Limb (tissue), 2 donors: Measurements from ENCODE around the gene RNF5.

Experiments used
- DNase-seq, 2 donors: peaks; one replicate each; pipeline ENCODE4 v3.0.0-alpha.2; 2016; ENCODE audit errors: extremely low spot score in 2 of 2

RNF5 gene

DNA sequence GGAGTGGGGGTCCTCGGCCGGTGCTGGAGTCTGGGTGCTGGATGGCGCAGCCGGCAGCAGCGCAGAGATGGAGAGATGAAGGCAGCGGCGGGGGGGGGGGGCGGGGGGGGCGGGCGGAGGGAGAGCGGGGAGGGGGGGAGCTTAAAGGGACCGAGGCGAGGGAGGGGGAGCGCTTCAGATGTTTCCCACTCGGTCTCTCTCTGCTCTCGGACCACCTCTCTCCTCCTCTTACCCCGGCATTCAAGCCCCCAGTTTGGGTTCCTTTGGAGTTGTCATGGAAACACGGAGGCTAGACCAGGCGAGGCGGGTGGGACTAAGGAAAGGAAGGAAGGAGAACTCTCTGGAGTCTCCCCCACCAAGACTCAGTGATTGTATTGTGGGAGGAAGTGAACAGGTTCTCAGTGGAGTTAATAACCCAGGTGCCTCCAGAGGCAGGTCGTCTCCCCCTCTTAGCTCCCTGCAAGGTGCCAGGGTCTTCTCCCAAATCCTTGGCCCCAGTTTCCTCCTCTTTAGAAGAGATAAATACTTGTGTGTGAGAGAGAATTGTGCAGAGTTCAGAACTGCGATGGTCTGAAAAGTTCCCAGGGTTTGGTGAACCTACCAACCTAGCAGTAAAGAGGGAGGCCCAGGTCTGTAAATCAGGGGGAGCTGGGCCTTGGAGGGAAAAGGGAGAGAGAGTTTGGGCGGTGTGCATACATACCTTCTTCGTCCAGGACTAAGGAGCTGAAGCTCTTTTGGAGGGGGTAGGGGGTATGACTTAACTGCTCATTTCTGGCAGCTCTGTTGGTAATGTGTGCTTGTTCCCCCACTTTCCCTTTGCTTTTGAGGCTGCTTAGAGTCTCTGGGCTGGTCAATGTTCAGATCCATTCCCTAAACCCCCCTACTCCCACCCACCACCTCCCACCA is 26.1 kb upstream of the RNF5 start, which contains the start of gene PRRT1:
PRRT1 (minus strand) TSS at position 77 of the 906 bp plus-strand sequence. CDS start 112 bp downstream, outside the sequence.
- peak in 1 of 2 donors; percentile 49 for DNase-seq

DNA sequence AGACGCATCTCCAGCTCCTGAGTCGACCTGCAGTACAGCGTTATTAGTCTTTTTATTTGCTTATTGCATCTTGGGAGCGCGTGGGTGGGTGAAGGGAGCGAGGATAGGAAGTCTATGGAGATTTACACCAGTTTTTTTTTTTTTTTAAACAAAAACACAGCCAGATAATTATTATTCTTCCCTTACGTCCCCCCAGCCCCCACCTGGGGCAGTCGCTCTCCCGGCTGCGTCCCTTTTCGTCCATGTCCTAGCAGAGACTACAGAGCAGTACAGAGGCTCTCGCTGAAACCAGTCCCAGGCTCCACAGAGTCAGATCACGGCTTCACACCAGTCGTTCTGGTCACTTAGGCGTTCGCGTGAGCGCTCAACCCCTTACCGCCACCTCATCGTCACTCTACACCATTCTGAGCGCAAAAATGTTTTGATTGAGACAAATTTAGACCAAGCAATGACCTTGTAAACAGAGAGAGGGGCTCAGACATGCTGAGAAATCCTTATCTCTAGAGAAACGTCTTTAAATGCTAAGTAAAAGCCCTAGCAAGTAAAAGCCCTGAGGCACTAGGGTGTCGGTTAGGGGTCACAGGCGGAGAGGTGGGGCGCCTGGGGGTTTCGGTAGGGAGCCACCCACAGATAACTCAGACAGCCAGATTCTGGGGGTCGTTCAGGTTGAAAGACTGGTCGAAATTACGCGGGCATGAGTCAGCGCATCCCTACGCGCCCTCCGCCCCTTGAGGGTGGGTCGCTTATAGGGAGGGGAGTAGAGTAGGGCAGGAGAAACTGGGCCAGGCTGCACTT is 25.2 kb upstream of the RNF5 start:
- DNase-seq, result peak in 1 of 2 donors; percentile 48

DNA sequence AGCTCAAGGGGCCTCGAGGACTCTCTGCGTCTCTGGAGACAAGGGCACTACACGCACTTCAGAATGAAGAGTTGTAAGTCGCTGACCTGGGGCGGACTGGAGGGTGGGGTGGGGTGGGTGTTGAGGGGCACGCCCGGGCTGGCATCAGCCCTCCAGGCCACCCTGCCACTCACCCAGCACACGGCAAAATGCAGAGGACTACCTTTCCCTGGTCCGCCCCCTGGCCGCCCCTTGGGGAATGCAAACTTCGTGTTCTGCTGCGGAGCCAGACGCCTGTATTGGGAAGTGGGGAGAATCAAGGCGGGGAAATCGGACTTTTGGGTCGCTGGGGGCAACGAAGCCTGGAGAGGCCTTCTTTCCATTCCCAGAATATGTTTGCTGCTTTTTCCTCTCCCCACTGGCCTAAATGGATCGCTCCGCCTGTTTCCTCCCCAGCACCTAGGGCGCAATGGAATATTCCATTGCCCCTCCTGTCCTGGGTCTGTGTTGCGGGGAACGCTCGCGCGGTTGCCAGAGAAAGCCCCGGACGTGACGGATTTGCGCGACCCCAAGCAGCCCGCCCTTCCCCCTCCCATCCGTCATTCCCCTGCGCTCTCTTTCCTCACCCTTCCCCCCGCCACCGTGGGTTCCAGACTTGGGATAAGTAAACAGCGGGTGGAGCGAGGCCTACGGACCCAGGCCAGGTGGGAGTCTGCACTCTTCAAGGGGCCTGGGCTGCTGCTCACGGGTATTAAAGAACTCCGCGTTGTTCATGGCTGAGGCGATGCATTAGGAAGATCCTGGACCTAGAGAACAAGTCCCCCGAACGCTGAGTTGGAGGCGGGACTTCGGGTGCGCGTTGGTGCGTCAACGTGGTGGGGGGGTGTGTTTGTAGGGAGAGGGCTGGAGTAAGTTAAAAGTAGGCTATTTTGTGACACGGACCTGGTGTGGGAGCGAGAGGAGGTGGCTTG is 24.4 kb upstream of the RNF5 start, which contains the start of gene PPT2:
PPT2 (plus strand) TSS at position 578 of the 950 bp plus-strand sequence. CDS start 454 bp downstream, outside the sequence.
- peak; percentile 95 for DNase-seq

DNA sequence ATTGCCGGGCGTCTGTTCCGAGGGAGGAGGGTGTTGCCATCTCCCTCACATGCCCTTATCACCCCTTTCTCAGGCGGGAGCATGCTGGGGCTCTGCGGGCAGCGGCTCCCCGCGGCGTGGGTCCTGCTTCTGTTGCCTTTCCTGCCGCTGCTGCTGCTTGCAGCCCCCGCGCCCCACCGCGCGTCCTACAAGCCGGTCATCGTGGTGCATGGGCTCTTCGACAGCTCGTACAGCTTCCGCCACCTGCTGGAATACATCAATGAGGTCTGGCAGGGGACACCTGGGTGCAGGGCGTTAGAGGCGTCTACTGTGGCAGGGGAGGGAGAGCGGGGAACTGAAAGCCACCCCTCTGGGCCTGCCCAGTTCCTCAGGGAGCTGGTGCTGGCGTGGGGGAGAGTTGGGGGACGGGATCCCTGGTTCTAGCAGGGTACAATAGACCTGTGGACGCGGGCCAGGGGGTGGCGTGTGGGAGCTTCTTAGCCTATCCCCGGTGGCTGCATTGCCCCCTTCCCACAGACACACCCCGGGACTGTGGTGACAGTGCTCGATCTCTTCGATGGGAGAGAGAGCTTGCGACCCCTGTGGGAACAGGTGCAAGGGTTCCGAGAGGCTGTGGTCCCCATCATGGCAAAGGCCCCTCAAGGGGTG is 23.6 kb upstream of the RNF5 start:
- peak; percentile 75 to 79 for DNase-seq

DNA sequence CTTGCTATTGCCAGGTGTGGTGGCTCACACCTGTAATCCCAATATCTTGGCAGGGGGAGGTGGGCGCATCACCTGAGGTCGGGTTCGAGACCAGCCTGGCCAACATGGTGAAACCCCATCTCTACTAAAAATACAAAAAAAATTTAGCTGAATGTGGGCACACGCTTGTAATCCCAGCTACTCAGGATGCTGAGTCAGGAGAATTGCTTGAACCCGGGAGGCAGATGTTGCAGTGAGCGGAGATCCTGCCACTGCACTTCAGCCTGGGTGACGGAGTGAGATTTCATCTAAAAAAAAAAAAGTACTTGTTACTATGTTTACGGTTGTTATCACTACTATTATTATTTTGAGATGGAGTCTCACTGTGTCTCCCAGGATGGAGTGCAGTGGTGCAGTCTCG is 21.3 kb upstream of the RNF5 start:
- DNase-seq, result no peak

DNA sequence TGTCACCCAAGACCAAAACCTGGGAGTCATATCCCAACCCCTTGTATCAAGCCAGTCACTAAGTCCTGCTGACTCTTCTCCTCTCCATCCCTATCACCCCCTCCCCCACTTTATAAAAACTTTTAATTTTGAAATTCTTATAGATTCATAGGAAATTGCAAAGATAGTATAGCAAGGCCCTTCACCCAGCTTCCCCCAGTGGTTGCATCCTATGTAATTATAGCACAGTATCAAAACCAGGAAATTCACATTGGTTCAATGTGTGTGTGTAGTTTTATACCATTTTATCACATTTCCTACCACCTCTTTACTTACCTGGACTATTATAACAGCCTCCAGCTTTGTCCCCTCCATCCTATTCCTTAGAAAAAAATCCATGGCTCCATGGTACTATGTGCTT is 20.2 kb upstream of the RNF5 start:
- DNase-seq, result no peak

DNA sequence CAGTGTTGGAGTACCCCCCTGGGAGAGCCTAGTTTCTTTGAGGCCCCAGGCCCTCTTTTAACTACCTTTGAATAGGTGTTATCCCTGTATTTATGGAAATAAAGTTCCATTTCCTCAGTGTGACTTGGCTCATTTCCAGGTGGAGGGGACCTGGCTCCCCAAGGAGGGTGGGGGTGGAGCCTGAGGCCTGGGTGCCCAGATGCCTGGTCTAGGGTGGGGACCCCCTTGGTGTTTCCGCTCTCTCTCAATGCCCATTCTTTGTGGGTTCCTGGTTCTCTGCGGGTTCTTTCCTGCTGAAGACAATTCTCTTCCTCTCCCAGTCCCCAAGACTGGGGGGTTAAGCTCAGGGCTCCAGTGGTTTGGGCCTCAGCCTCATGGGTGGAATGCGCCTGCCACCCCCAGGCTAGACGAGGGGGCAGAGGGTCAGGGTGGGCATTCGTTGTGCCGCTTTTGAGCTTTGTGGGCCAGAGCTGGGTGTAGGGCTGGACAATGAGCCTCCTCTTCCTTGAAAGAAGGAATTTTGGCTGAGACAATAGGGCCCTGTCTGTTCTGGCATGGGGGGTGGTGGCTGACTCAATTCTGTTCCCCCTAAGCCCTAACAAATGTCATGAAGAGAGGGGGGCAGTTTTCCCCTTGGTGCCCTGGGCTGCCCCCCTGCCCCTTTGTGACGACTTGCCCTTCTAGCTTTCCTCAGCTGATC is 14.5 kb upstream of the RNF5 start:
- no peak for DNase-seq

DNA sequence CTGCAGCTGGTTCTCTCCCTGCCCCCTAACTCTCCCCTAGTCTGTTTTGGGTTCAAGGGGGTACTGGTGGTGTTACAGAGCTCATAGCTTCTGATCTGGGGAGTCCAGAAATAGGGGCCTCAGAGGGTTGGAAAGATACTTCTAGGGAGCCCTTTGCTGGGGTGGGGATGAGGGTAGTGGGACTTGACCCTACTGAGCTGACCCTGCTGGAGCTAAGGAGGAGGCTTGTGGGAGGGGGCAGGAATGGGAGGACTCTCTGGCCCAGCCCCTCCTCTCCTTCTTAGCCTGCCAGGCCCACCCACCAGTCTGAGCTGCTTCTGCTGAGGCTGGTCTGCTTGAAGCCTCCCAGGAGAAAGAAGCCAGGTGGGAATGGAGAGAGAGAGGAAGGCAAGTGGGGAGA is 13.9 kb upstream of the RNF5 start, which contains the start of gene EGFL8:
EGFL8 (plus strand) TSS at position 301 of the 400 bp plus-strand sequence. CDS start 1,571 bp downstream, outside the sequence.
- no peak for DNase-seq

DNA sequence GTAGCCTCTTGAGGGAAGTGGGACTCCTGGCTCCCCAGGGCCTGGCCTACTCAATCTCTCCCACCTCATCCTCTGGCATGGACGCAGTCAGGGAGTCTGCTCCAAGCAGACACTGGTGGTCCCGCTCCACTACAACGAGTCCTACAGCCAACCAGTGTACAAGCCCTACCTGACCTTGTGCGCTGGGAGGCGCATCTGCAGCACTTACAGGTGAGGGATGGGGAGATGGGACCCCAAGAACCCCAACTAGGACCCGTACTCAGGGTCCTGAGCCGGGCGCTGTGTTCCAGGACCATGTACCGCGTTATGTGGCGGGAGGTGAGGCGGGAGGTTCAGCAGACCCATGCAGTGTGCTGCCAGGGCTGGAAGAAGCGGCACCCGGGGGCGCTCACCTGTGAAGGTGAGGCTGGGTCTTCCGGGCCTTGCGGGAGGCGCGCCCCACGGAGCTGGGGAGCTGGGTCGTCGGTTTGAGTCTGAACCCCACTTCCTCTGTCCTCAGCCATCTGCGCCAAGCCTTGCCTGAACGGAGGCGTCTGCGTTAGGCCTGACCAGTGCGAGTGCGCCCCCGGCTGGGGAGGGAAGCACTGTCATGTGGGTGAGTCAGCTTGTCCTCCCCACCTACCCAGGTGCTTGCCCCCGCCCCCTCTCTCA is 11.7 kb upstream of the RNF5 start:
- no peak for DNase-seq

DNA sequence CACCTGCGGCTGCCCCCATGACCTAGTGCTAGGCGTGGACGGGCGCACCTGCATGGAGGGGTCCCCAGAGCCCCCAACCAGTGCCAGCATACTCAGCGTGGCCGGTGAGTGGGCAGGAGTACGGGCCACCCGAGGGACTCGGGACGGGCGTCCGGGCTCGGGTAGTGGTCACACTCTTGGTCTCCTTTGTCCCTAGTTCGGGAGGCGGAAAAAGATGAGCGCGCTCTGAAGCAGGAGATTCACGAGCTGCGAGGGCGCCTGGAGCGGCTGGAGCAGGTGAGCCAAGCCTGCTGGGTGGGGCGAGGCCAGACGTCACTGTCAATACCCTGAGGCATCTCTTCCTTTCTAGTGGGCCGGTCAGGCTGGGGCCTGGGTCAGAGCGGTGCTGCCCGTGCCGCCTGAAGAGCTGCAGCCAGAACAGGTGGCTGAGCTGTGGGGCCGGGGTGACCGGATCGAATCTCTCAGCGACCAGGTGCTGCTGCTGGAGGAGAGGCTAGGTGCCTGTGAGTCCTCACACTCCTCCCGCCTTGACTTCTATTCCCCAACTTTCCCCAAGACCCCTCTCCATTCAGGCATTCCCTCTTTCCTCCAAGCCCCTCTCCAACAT is 10.9 kb upstream of the RNF5 start:
- no peak for DNase-seq

DNA sequence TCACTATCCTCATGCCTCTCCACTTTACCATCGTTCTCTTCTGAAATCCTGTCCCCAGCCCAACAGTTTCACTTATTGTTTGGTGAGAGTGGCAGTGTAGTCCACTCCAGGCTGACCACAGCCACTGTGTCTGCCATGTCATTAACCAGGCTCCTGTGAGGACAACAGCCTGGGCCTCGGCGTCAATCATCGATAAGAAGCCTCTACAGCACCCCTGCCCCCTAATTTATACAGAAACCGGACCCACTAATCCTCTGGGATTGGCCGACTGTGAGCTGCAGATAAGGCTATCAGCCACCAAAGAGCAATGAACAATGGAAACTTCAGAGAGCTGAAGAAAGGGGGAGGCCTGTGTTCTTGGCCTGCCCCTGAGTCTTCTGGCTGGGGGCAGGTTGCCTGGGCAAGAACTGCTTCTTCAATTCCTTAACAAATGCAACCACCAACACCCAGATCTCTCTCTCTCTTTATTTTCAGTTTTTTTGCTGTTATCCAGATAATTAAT is 10.4 kb upstream of the RNF5 start:
- no peak for DNase-seq

DNA sequence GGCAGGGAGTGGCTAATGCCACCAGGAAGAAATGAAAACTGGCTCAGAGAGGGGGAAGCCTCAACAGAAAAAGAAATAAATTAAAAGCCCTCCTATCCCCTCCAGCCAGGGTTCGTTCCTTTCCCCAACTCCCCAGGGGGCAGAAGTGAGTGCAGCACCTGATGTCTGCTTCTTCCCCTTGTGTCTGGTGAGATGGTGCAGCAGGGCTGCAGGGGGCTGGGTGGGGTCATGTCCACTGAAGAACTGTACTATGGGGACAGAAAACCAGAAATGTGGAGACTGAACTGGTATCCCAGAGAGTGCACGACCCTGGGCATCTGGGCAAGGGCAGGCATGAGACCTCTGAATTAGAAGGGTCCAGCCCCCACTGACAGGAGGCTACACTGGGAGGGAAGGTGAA is 9.9 kb upstream of the RNF5 start:
- no peak for DNase-seq

DNA sequence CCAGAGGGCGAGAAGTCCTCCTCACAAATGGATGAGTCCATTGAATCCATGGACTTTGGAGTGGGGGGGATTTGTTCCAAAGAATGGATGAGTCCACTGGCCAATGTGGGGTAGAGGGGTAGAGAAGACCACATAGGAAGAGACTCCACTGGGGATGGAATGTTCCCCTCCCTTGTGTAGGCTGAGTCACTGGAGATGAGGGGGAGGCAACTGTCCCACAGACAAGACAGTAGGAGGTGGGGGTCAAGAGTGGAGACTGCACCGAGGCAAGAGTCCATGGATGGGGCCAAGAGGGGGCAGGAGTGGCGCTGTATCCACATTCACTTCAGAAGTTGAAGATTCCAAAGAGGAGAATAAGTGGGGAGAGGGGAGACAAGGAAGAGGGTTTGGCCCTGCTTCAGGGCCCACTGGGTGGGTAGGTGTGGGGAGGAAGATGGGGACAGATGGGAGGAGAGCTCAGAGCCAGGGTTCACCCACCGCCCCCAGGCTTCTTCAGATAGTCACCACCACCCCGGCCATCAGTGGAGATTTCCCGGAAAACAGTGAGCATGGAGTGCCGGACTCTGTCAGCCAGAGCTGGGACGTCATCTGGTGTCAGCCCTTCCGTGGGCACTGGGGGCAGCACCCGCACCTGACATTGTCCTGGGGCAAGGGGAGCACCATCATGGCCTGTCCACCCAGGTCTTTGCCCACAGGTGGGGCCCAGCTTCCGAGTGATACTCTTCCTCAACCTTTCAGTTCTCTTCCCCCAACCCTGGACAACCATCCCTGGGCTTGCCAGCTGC is 9.2 kb upstream of the RNF5 start:
- DNase-seq, result no peak

DNA sequence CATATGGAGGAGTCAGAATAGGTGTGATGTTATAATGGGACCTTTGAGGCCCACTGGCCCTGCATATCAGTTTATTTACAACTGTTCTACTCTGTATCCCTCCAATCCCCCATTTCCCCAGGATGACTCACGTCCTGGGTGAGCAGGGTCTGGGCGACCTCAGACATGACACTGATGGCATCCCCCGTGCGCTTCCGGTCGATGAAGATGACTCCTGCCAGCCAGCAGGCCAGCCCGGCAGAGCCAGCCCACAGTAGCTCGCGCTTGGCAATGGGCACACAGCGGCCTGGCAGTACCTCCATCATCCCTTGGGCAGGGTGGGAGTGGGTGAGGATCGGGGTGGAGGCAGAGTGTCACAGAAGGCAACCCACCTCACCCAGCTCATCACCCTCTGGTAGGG is 7.9 kb upstream of the RNF5 start:
- no peak for DNase-seq

DNA sequence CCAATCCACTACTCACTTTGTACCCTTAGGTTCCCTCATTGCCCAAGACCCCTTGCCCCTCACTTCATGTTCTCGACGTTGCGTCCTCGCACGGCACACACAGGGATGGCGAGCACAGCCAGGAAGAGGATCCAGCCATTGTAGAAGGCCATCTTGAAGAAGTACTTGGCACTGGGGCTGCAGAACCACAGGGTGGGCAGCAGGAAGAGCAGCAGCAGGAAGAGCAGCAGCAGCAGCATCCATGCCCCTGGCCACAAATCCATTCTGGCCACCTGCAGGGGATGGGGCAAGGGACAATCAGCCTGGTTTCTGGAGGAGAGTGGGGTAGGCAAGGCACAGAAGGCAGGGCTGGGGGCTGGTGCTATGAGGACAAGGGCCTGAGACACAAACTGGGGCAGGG is 7.0 kb upstream of the RNF5 start:
- no peak for DNase-seq

DNA sequence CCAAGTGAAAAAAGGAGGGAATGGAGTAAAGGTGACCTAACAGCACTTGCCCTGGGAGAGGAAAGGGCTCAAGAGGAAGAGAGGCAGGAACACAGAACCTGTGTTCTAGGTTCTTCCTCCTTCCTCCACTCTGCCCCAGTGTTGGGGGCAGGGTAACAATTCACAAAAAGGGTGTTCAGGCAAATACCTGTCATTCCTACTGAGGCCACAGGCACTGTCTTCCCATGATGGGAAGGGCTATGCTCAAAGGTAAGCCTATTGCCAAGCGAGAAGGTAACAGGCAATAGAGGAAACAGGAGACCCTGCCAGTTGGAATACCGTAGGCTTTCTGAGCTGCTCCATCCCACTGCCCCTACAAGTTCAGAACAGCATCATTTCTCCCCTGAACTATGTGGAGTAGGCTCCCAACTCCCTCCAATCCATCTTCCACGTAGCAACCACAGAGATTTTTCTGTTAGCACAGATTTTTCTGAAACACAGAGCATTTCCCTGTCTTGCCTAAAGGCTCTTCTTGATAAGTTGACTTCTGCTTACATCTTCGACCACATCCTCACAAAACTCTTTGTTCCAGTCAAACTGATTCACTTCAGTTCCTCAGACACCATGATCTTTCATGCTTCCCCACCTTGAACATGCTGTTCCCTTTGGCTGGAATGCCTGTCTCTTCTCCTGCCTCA is 5.0 kb upstream of the RNF5 start:
- DNase-seq, result no peak

DNA sequence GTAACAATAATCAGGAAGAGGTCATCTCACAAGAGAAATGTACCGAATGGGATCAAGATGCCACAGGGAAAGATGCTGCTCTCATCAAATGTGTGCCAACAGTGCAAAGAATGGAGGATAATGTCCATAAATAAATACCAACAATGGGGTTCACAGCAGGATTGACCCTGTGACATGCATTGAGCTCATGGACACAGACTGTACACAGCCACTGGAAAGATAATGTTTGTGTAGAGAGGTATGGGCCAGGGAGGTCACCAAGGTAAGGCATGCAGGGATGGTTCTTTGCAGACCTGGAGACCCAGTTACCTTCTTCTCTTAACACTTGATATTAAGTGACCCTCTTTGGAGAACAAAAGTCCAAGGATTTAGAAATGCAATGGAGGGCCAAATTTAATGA is 3.8 kb upstream of the RNF5 start:
- no peak for DNase-seq
